Endothelial cell of umbilical vein (primary cell): ENCODE data around the gene NUDT12. TPM values are rescaled to one million over a fixed set of nuclear protein-coding genes. Genes with fewer than 3 reads are reported as not detected.

Experiments used
- BruUV-seq: library from RNA; stranded (reverse); fragments of 400-500 nt; replicated peaks from 2 replicates; lab custom pipeline; 2021; lab: Mats Ljungman, UMichigan
- CTCF ChIA-PET: fragments of 300-600, 350-600 bp; sonication (Branson Sonifier 250); formaldehyde crosslinking; loops from one replicate; lab custom pipeline; 2021; ENCODE audit warnings: antibody characterized with exemption, inconsistent platforms; lab: Charles Lee
- POLR2A ChIA-PET: fragments of 300-600, 350-600 bp; sonication (Branson Sonifier 250); formaldehyde crosslinking; loops from one replicate; lab custom pipeline; 2021; ENCODE audit warnings: antibody characterized with exemption, inconsistent platforms; lab: Charles Lee
- DNase-seq: peaks from one replicate; pipeline ENCODE4 v3.0.0-alpha.2; 2011; ENCODE audit warnings: low read depth, low spot score
- FAIRE-seq: peaks from 2 replicates; lab custom pipeline; 2011; peaks lifted over from hg19 to GRCh38; lab: Jason Lieb, UNC
- H2AFZ ChIP-seq: 2 replicates; pipeline ENCODE4 v1.6.0; 2012; ENCODE audit warnings: low read depth, low read length, control low read depth, inconsistent platforms
- H3K27ac ChIP-seq: 2 replicates; pipeline ENCODE4 v1.5.1; 2011; ENCODE audit warnings: low read depth, mild to moderate bottlenecking, control low read depth, low read length, moderate library complexity; ENCODE audit not compliant: insufficient read depth
- H3K27me3 ChIP-seq, 2 experiments: 2 replicates each; pipeline versions ENCODE4 v1.6.0 to v1.6.1; 2011; ENCODE audit warnings: low read length in 2 of 2, mixed read lengths in 1 of 2; ENCODE audit not compliant: control insufficient read depth in 2 of 2, insufficient read depth in 2 of 2
- H3K36me3 ChIP-seq, 2 experiments: 2 replicates in 1 of 2; 3 replicates in 1 of 2; pipeline ENCODE4 v1.5.1; 2011; ENCODE audit warnings: low read length in 2 of 2, mild to moderate bottlenecking in 1 of 2, moderate library complexity in 1 of 2; ENCODE audit not compliant: control insufficient read depth in 2 of 2, insufficient read depth in 2 of 2; ENCODE audit errors: extremely low read depth in 1 of 2
- H3K4me1 ChIP-seq: 3 replicates; pipeline ENCODE4 v1.5.1; 2011; ENCODE audit warnings: mild to moderate bottlenecking, low read length; ENCODE audit not compliant: control insufficient read depth, insufficient read depth; ENCODE audit errors: extremely low read depth
- H3K4me2 ChIP-seq: 2 replicates; pipeline ENCODE4 v1.6.1; 2011; ENCODE audit warnings: low read length, control low read depth, mixed read lengths; ENCODE audit not compliant: insufficient read depth
- H3K4me3 ChIP-seq, 3 experiments: fragments of 200-600 bp in 1 of 3; sonication (generic), shearing (Covaris generic) in 1 of 3; replicated peaks in 1 of 3; 2 replicates each; pipeline ENCODE4 v1.5.1; 2011 to 2016; ENCODE audit warnings: control low read depth in 3 of 3, low read length in 3 of 3, mild to moderate bottlenecking in 2 of 3, inconsistent platforms in 1 of 3, low read depth in 1 of 3, moderate library complexity in 1 of 3; ENCODE audit not compliant: insufficient read depth in 1 of 3
- H3K79me2 ChIP-seq: 2 replicates; pipeline ENCODE4 v1.6.0; 2012; ENCODE audit warnings: low read length, inconsistent platforms; ENCODE audit not compliant: control insufficient read depth, insufficient read depth
- H3K9ac ChIP-seq: replicated peaks from 2 replicates; pipeline ENCODE3; 2011; ENCODE audit warnings: low read length, control low read depth; ENCODE audit not compliant: insufficient read depth; ENCODE audit errors: extremely low read depth
- H3K9me1 ChIP-seq: replicated peaks from 3 replicates; pipeline ENCODE4 v1.6.0; 2011; ENCODE audit warnings: mild to moderate bottlenecking, low read length; ENCODE audit not compliant: control insufficient read depth, insufficient read depth; ENCODE audit errors: extremely low read depth
- H3K9me3 ChIP-seq: replicated peaks from 2 replicates; pipeline ENCODE4 v1.5.1; 2012; ENCODE audit warnings: low read length, inconsistent platforms; ENCODE audit not compliant: control insufficient read depth, insufficient read depth
- H4K20me1 ChIP-seq: replicated peaks from 2 replicates; pipeline ENCODE3; 2011; ENCODE audit warnings: mild to moderate bottlenecking, low read length; ENCODE audit not compliant: control insufficient read depth, insufficient read depth; ENCODE audit errors: extremely low read depth
- CTCF ChIP-seq, 2 donors: IDR thresholded peaks; 1 replicate in 1 of 2; 2 replicates in 1 of 2; pipeline ENCODE4 v1.5.1; 2011; ENCODE audit warnings: low read length in 2 of 2, mild to moderate bottlenecking in 2 of 2, moderate library complexity in 2 of 2, control low read depth in 1 of 2, inconsistent platforms in 1 of 2, low read depth in 1 of 2; ENCODE audit not compliant: insufficient read depth in 1 of 2; ENCODE audit errors: extremely low read depth in 1 of 2
- EZH2 ChIP-seq: IDR thresholded peaks from 2 replicates; pipeline ENCODE4 v1.6.1; 2012; ENCODE audit warnings: borderline replicate concordance, low read depth, mild to moderate bottlenecking, moderate library complexity, low read length, inconsistent platforms; ENCODE audit not compliant: severe bottlenecking
- FOS ChIP-seq: IDR thresholded peaks from 2 replicates; pipeline ENCODE4 v1.6.1; 2011; ENCODE audit warnings: mild to moderate bottlenecking, low read length, moderate library complexity, borderline replicate concordance; ENCODE audit not compliant: insufficient read depth
- GATA2 ChIP-seq: IDR thresholded peaks from 2 replicates; pipeline ENCODE4 v1.7.0; 2011; ENCODE audit warnings: low read depth, mild to moderate bottlenecking, moderate library complexity, mixed read lengths, low read length; ENCODE audit not compliant: insufficient read length, insufficient read depth
- JUN ChIP-seq: IDR thresholded peaks from 2 replicates; pipeline ENCODE4 v1.6.1; 2011; ENCODE audit warnings: borderline replicate concordance, low read depth; ENCODE audit not compliant: insufficient read length, insufficient read depth
- MAX ChIP-seq: IDR thresholded peaks from 2 replicates; pipeline ENCODE4 v1.6.1; 2011; ENCODE audit not compliant: insufficient read depth, insufficient read length
- MYC ChIP-seq: IDR thresholded peaks from one replicate; pipeline ENCODE4 v1.6.1; 2011; ENCODE audit warnings: mild to moderate bottlenecking, low read depth, low read length
- POLR2A ChIP-seq: IDR thresholded peaks from 2 replicates; pipeline ENCODE4 v1.6.1; 2012; ENCODE audit warnings: low read depth, mild to moderate bottlenecking, control low read depth, low read length
- POLR2AphosphoS5 ChIP-seq: IDR thresholded peaks from 2 replicates; pipeline ENCODE4 v1.6.1; 2012; ENCODE audit warnings: low read depth, mild to moderate bottlenecking, control low read depth, low read length, moderate library complexity; ENCODE audit not compliant: insufficient read depth
- dilution Hi-C: fragments of 300-500 bp; cut with MboI; formaldehyde crosslinking; loops from one replicate; pipeline ENCODE4 v1.15.0; 2019; ENCODE audit warnings: low sequenced_read_pairs; ENCODE audit not compliant: extremely low pct_ligation_motif_present
- intact Hi-C: fragments of 100-400 bp; cut with micrococcal nuclease; formaldehyde crosslinking; loops from one replicate; pipeline ENCODE4 v1.10.0; 2022
- polyA plus RNA-seq, 4 experiments: library from polyadenylated mRNA; depleted of rRNA in 3 of 4; stranded (reverse) in 3 of 4; unstranded in 1 of 4; fragments of >200 nt; gene quantifications; 2 replicates each; pipeline versions ENCODE4 v1.2.1 to v1.2.3, GENCODE V29; 2011 to 2012; ENCODE audit warnings: missing spikeins in 1 of 4
- total RNA-seq: library from RNA; stranded (reverse); gene quantifications from 2 replicates; pipeline ENCODE4 v1.2.3, GENCODE V29; 2021

NUDT12 gene
- total and polyA plus RNA-seq, 2 donors (not counting 3 experiments of a cell fraction or from before 2014, with no cell fraction given), result 1.3 to 4.9 TPM

- Histone ChIP-seq H3K36me3 (no peaks in the 10 kb centered on the region), H2AFZ (no peak overlapping the region), H3K4me3 (no peak overlapping the region), H3K4me1 (no peaks in the 10 kb centered on the region), H3K27ac (no peak overlapping the region), H3K79me2 (no peaks in the 10 kb centered on the region), H3K9me1 (no peaks in the 10 kb centered on the region), H4K20me1 (no peaks in the 10 kb centered on the region), H3K4me2 (no peak overlapping the region), H3K27me3 (no peaks in the 10 kb centered on the region), H3K9ac (no peak overlapping the region), H3K9me3 (no peaks in the 10 kb centered on the region)
- intact Hi-C loops (no loop called here), dilution Hi-C loops (no loop called here)
- DNase-seq (no peak), FAIRE-seq (no peak)
- TF ChIP-seq GATA2 (no peak), MAX (no peak), FOS (no peak), CTCF (IDR thresholded peaks at IDR 0.05; ENCODE audit: extremely low read depth in 1 of 2, insufficient read depth in 1 of 2, low read depth in 1 of 2, low read length in 2 of 2) (no peak), JUN (no peak), POLR2AphosphoS5 (no peak), POLR2A (no peak), EZH2 (no peak), MYC (no peak)
- no TSS peak for BruUV-seq
- POLR2A ChIA-PET, result no interaction called here
- CTCF ChIA-PET, result interaction anchor here (0.8 to 2.0 kb wide), 7 partner anchors 10 to 983 kb away, joined by 3 to 8 read pairs (median 4); no protein-coding TSS in a partner anchor
These were observed 43.0 kb downstream of the NUDT12 start for GRCh38 chr5:103519550-103519949.
